T-helper 17 cell (primary cell): ENCODE measurements around the gene NIPBL. TPM values are rescaled to one million over a fixed set of nuclear protein-coding genes. Genes with fewer than 3 reads are reported as not detected.
"Not testable (repeated sequence)": the region's sequence is repeated elsewhere in the genome, so short reads cannot be mapped to it uniquely, and the experiment has no call there.

Source experiments
- ATAC-seq: fragments of 150-1000 bp; cut with Tn5 transposase; 2 replicates; pipeline ENCODE4 v1.10.0; 2021; ENCODE audit warnings: mild to moderate bottlenecking, moderate library complexity
- DNase-seq, 3 donors: peaks; one replicate each; pipeline versions ENCODE4 v3.0.0 to v3.0.0-alpha.2; 2020 to 2021
- H3K9me3 ChIP-seq: one replicate; pipeline ENCODE4 v1.7.0; 2013; ENCODE audit warnings: low read length, mild to moderate bottlenecking; ENCODE audit not compliant: control insufficient read depth, poor library complexity, severe bottlenecking
- H3K27ac Mint-ChIP-seq: one replicate; pipeline ENCODE4 v1.8.0; 2022; ENCODE audit warnings: mild to moderate bottlenecking, moderate library complexity, mixed read lengths
- H3K27me3 Mint-ChIP-seq: one replicate; pipeline ENCODE4 v1.8.0; 2022; ENCODE audit warnings: mixed read lengths
- H3K36me3 Mint-ChIP-seq: one replicate; pipeline ENCODE4 v1.8.0; 2022; ENCODE audit warnings: low read depth, mixed read lengths
- H3K4me1 Mint-ChIP-seq: one replicate; pipeline ENCODE4 v1.8.0; 2022; ENCODE audit warnings: mild to moderate bottlenecking, mixed read lengths
- H3K4me3 Mint-ChIP-seq: one replicate; pipeline ENCODE4 v1.8.0; 2022; ENCODE audit warnings: mild to moderate bottlenecking, moderate library complexity, mixed read lengths
- total RNA-seq, 4 donors: library from RNA in 2 of 4; stranded (reverse) in 2 of 4; gene quantifications; one replicate each; pipeline ENCODE4 v1.2.3 and lab custom pipeline; 2022 to 2026

Gene NIPBL
- total RNA-seq, 2 donors from 2014 or later, result 113 to 118 TPM

GRCh38 chr5:37054391-37054790, 177.8 kb downstream of the NIPBL start:
- Mint-ChIP-seq H3K27me3 (no peaks in the 10 kb centered on the region), H3K27ac (peak overlapping the region; percentile 81), H3K36me3 (peaks cover 11% of the 10 kb centered on the region), H3K4me3 (no peak overlapping the region), H3K4me1 (peaks cover 2% of the 10 kb centered on the region)
- no peaks in the 10 kb centered on the region for H3K9me3 ChIP-seq
- DNase-seq, result no peak
- ATAC-seq, result no peak

- peaks cover 2% of the 10 kb centered on the region for H3K4me1 Mint-ChIP-seq
- H3K4me3 Mint-ChIP-seq, result no peak overlapping the region
- no peaks in the 10 kb centered on the region for H3K27me3 Mint-ChIP-seq
- no peaks in the 10 kb centered on the region for H3K9me3 ChIP-seq
- H3K36me3 Mint-ChIP-seq, result peaks cover 9% of the 10 kb centered on the region
- DNase-seq (no peak), ATAC-seq (no peak)
- peak overlapping the region; percentile 81 for H3K27ac Mint-ChIP-seq
Observed at GRCh38 chr5:37055383-37055990, 178.9 kb downstream of the NIPBL start.

GRCh38 chr5:37056762-37057161, 180.2 kb downstream of the NIPBL start:
- peak overlapping the region; percentile 24 for H3K27ac Mint-ChIP-seq

GRCh38 chr5:37060030-37060429, 183.5 kb downstream of the NIPBL start:
- Mint-ChIP-seq H3K4me1 (no peaks in the 10 kb centered on the region), H3K36me3 (peaks cover 6% of the 10 kb centered on the region), H3K27ac (no peak overlapping the region), H3K27me3 (no peaks in the 10 kb centered on the region), H3K4me3 (no peak overlapping the region)
- ATAC-seq (no peak), DNase-seq (no peak)
- no peaks in the 10 kb centered on the region for H3K9me3 ChIP-seq

More at GRCh38 chr5:37056762-37057161, 180.2 kb downstream of the NIPBL start:
- H3K4me3 Mint-ChIP-seq, result no peak overlapping the region
- no peaks in the 10 kb centered on the region for H3K9me3 ChIP-seq
- peaks cover 9% of the 10 kb centered on the region for H3K36me3 Mint-ChIP-seq
- ATAC-seq (no peak), DNase-seq (no peak)
- H3K27me3 Mint-ChIP-seq, result no peaks in the 10 kb centered on the region
- H3K4me1 Mint-ChIP-seq, result peaks cover 2% of the 10 kb centered on the region

GRCh38 chr5:37063739-37064138, 187.2 kb downstream of the NIPBL start:
- ATAC-seq, result no peak
- H3K36me3 Mint-ChIP-seq, result peaks cover 4% of the 10 kb centered on the region

GRCh38 chr5:37064442-37064841, 187.9 kb downstream of the NIPBL start:
- no peaks in the 10 kb centered on the region for H3K4me1 Mint-ChIP-seq
- DNase-seq, result no peak
- no peaks in the 10 kb centered on the region for H3K9me3 ChIP-seq
- H3K36me3 Mint-ChIP-seq, result peaks cover 4% of the 10 kb centered on the region
- H3K4me3 Mint-ChIP-seq, result no peak overlapping the region
- no peaks in the 10 kb centered on the region for H3K27me3 Mint-ChIP-seq
- no peak for ATAC-seq
- H3K27ac Mint-ChIP-seq, result no peak overlapping the region

More at GRCh38 chr5:37063739-37064138, 187.2 kb downstream of the NIPBL start:
- Mint-ChIP-seq H3K27ac (no peak overlapping the region), H3K27me3 (no peaks in the 10 kb centered on the region), H3K4me1 (no peaks in the 10 kb centered on the region), H3K4me3 (no peak overlapping the region)
- H3K9me3 ChIP-seq, result no peaks in the 10 kb centered on the region
- DNase-seq, result no peak

- ATAC-seq, result no peak
- H3K4me3 Mint-ChIP-seq, result no peak overlapping the region
Observed at GRCh38 chr5:37071487-37071886, 194.9 kb downstream of the NIPBL start.

GRCh38 chr5:37071901-37072581, 195.5 kb downstream of the NIPBL start:
- Mint-ChIP-seq H3K4me1 (no peaks in the 10 kb centered on the region), H3K36me3 (no peaks in the 10 kb centered on the region), H3K27ac (no peak overlapping the region), H3K4me3 (no peak overlapping the region), H3K27me3 (no peaks in the 10 kb centered on the region)
- no peaks in the 10 kb centered on the region for H3K9me3 ChIP-seq
- DNase-seq, result no peak
- no peak for ATAC-seq

More at GRCh38 chr5:37071487-37071886, 194.9 kb downstream of the NIPBL start:
- DNase-seq, result no peak
- Mint-ChIP-seq H3K27ac (no peak overlapping the region), H3K4me1 (no peaks in the 10 kb centered on the region), H3K27me3 (no peaks in the 10 kb centered on the region), H3K36me3 (no peaks in the 10 kb centered on the region)
- H3K9me3 ChIP-seq, result no peaks in the 10 kb centered on the region

GRCh38 chr5:37075399-37075950, 198.9 kb downstream of the NIPBL start:
- DNase-seq (no peak), ATAC-seq (no peak)
- H3K36me3 Mint-ChIP-seq, result no peaks in the 10 kb centered on the region
- H3K4me3 Mint-ChIP-seq, result no peak overlapping the region
- no peaks in the 10 kb centered on the region for H3K27me3 Mint-ChIP-seq
- no peaks in the 10 kb centered on the region for H3K4me1 Mint-ChIP-seq
- H3K9me3 ChIP-seq, result no peaks in the 10 kb centered on the region
- no peak overlapping the region for H3K27ac Mint-ChIP-seq

- H3K4me1 Mint-ChIP-seq, result no peaks in the 10 kb centered on the region
- no peak overlapping the region for H3K27ac Mint-ChIP-seq
- no peak overlapping the region for H3K4me3 Mint-ChIP-seq
- no peaks in the 10 kb centered on the region for H3K27me3 Mint-ChIP-seq
- no peaks in the 10 kb centered on the region for H3K36me3 Mint-ChIP-seq
- ATAC-seq, result no peak
- no peaks in the 10 kb centered on the region for H3K9me3 ChIP-seq
- DNase-seq, result no peak
Observed at GRCh38 chr5:37077146-37077545, 200.6 kb downstream of the NIPBL start.

GRCh38 chr5:37080697-37081096, 204.1 kb downstream of the NIPBL start:
- Mint-ChIP-seq H3K27me3 (no peaks in the 10 kb centered on the region), H3K27ac (no peak overlapping the region), H3K4me1 (no peaks in the 10 kb centered on the region), H3K4me3 (no peak overlapping the region), H3K36me3 (no peaks in the 10 kb centered on the region)
- DNase-seq (no peak), ATAC-seq (no peak)
- H3K9me3 ChIP-seq, result no peaks in the 10 kb centered on the region

GRCh38 chr5:37082977-37083376, 206.4 kb downstream of the NIPBL start:
- H3K27ac Mint-ChIP-seq, DNase-seq, H3K36me3 Mint-ChIP-seq, ATAC-seq, H3K27me3 Mint-ChIP-seq, H3K9me3 ChIP-seq, H3K4me3 Mint-ChIP-seq, H3K4me1 Mint-ChIP-seq: not testable (repeated sequence)

GRCh38 chr5:37086026-37086425, 209.5 kb downstream of the NIPBL start:
- not testable (repeated sequence) for H3K4me3 Mint-ChIP-seq, DNase-seq, H3K36me3 Mint-ChIP-seq, H3K4me1 Mint-ChIP-seq, H3K9me3 ChIP-seq, H3K27ac Mint-ChIP-seq, ATAC-seq, H3K27me3 Mint-ChIP-seq
